ENCODE measurements around the gene TANC1. TPM values are rescaled to one million over a fixed set of nuclear protein-coding genes. Genes with fewer than 3 reads are reported as not detected.
A peak's percentile ranks its signal among the peaks of the same experiment; 100 is the strongest.

TANC1 gene
- total and polyA plus RNA-seq, 5 donors, result 22.8 to 75.8 (median 46.5) TPM

- H3K27ac ChIP-seq (ENCODE audit: low read length), result peak overlapping the region; percentile 56
- no peaks in the 10 kb centered on the region for H3K9me3 ChIP-seq (ENCODE audit: control insufficient read depth, low read length)
- intact Hi-C loops (cut with DNase I), result loop anchor here in 1 of 4 donors (10.0 kb wide), 2 partner anchors 51 to 121 kb away; no protein-coding TSS in a partner anchor
- no peak for ATAC-seq
- 76% methylated on average over 8 of the region's 8 CpGs for WGBS
- peaks cover 12% of the 10 kb centered on the region for H3K4me1 ChIP-seq (ENCODE audit: control insufficient read depth, insufficient read depth, low read length)
- no peak overlapping the region for H3K4me3 ChIP-seq (ENCODE audit: low read length)
- no peaks in the 10 kb centered on the region for H3K27me3 ChIP-seq (ENCODE audit: control insufficient read depth, insufficient read depth)
- DNase-seq, result no peak
Measured at GRCh38 chr2:158973116-158973956, 4.9 kb downstream of the TANC1 start.

GRCh38 chr2:158975271-158975921, 7.0 kb downstream of the TANC1 start:
- no peak overlapping the region for H3K27ac ChIP-seq (ENCODE audit: low read length)
- intact Hi-C loops (cut with DNase I), result loop anchor here in 1 of 4 donors (10.0 kb wide), 2 partner anchors 49 to 119 kb away; no protein-coding TSS in a partner anchor
- DNase-seq, result no peak
- no peak for ATAC-seq
- H3K9me3 ChIP-seq (ENCODE audit: control insufficient read depth, low read length), result no peaks in the 10 kb centered on the region
- WGBS, result 84% methylated on average over 9 of the region's 9 CpGs
- peaks cover 16% of the 10 kb centered on the region for H3K4me1 ChIP-seq (ENCODE audit: control insufficient read depth, insufficient read depth, low read length)
- no peaks in the 10 kb centered on the region for H3K27me3 ChIP-seq (ENCODE audit: control insufficient read depth, insufficient read depth)
- no peak overlapping the region for H3K4me3 ChIP-seq (ENCODE audit: low read length)

DNA sequence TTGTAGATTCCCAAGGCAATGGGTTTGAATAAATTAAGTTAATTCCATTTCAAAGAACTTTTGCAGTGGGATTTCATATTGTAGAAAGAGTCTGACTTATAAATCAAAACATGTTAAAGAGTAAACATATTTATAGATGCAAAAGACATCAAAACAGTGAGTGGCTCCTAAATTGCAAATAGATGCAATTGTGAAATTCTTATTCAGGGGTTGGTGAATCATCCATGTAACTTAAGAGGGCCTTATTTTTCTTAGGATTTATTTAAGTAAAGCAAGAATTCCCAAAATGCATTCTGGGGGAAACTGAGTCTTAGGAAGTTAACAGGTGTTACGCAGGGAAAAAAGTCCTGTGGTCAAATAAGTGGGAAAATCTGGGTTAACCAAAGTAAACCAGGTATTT, 11.3 kb downstream of the TANC1 start:
- intact Hi-C loops (cut with DNase I), result loop anchor here in 1 of 4 donors (10.0 kb wide), 2 partner anchors 45 to 115 kb away; no protein-coding TSS in a partner anchor
- Histone ChIP-seq H3K4me1 (ENCODE audit: control insufficient read depth, insufficient read depth, low read length) (peaks cover 15% of the 10 kb centered on the region), H3K4me3 (ENCODE audit: low read length) (no peak overlapping the region), H3K9me3 (ENCODE audit: control insufficient read depth, low read length) (no peaks in the 10 kb centered on the region), H3K27ac (ENCODE audit: low read length) (no peak overlapping the region), H3K27me3 (ENCODE audit: control insufficient read depth, insufficient read depth) (no peaks in the 10 kb centered on the region)
- no peak for ATAC-seq
- DNase-seq, result no peak
- WGBS, result 96% methylated on average over 1 of the region's 1 CpG

- Histone ChIP-seq H3K27ac (ENCODE audit: low read length) (peak overlapping the region; percentile 13), H3K4me3 (ENCODE audit: low read length) (no peak overlapping the region), H3K9me3 (ENCODE audit: control insufficient read depth, low read length) (no peaks in the 10 kb centered on the region), H3K4me1 (ENCODE audit: control insufficient read depth, insufficient read depth, low read length) (peaks cover 21% of the 10 kb centered on the region), H3K27me3 (ENCODE audit: control insufficient read depth, insufficient read depth) (no peaks in the 10 kb centered on the region)
- 35% methylated on average over 5 of the region's 5 CpGs for WGBS
- DNase-seq (peak; percentile 25 to 72 (median 63)), ATAC-seq (peak; percentile 86 to 90)
- intact Hi-C loops (cut with DNase I), result no loop called here
Measured at GRCh38 chr2:158984604-158985135, 16.2 kb downstream of the TANC1 start.

DNA sequence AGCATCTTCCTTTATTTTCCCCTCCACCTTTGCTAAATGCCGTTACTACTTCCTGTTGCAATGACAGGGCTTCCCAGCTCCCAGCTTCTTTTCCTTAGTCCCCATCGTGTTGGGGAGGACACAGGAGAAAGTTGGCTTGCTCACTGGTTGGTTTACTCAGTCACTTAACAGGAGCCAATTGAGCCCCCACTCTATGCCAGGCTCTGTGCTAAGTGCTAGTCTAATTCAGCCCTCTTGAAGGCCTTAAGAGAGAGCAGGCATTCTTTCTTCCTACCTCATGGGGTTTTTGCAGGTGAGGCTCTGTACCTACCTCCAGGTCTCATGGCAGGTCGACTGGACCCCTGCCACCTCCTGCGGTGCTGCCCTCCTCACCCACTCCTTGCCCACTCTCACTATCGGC, 20.1 kb downstream of the TANC1 start:
- ATAC-seq (no peak), DNase-seq (no peak)
- intact Hi-C loops (cut with DNase I), result no loop called here
- 51% methylated on average over 5 of the region's 5 CpGs for whole genome bisulfite sequencing
- Histone ChIP-seq H3K4me1 (ENCODE audit: control insufficient read depth, insufficient read depth, low read length) (peaks cover 24% of the 10 kb centered on the region), H3K27ac (ENCODE audit: low read length) (no peak overlapping the region), H3K9me3 (ENCODE audit: control insufficient read depth, low read length) (no peaks in the 10 kb centered on the region), H3K27me3 (ENCODE audit: control insufficient read depth, insufficient read depth) (no peaks in the 10 kb centered on the region), H3K4me3 (ENCODE audit: low read length) (no peak overlapping the region)

GRCh38 chr2:158989165-158989564, 20.7 kb downstream of the TANC1 start:
- peaks cover 24% of the 10 kb centered on the region for H3K4me1 ChIP-seq (ENCODE audit: control insufficient read depth, insufficient read depth, low read length)

DNA sequence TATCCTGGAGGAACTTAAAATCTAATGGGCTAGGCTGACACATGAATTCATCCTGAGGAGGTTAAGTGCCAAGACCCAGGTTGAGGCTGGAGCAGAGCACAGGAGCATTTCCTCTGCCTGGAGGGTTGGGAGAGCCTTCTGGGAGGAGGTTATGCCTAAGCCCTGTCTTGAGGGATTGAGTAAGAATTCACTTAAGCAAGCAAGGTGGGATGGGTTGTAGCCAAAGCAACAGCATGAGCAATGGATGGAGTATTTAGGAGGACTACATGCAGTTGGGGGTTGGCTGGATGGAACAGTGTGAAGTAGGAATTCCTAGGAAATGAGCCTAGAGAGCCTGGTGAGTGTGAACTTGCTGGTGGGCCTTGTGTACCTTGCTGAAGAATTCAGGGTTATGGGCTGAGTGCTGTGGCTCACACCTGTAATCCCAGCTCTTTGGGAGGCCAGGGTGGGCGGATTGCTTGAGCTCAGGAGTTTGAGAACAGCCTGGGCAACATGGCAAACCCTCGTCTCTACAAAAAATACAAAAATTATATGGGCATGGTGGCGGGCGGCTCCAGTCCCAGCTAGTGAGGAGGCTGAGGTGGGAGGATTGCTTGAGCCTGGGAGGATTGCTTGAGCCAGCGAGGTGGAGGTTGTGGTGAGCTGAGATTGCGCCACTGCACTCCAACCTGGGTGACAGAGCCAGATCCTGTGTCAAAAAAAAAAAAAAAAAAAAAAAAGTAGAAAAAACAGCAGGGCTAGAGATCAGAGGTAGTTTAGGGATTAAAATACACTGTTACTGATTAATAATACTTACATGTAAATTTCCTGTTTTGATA, 22.2 kb downstream of the TANC1 start:
- no peak overlapping the region for H3K27ac ChIP-seq (ENCODE audit: low read length)
- 96% methylated on average over 6 of the region's 6 CpGs for WGBS
- DNase-seq (no peak), ATAC-seq (no peak)
- H3K27me3 ChIP-seq (ENCODE audit: control insufficient read depth, insufficient read depth), result no peaks in the 10 kb centered on the region
- intact Hi-C loops (cut with DNase I), result no loop called here
- H3K9me3 ChIP-seq (ENCODE audit: control insufficient read depth, low read length), result no peaks in the 10 kb centered on the region
- peaks cover 23% of the 10 kb centered on the region for H3K4me1 ChIP-seq (ENCODE audit: control insufficient read depth, insufficient read depth, low read length)
- H3K4me3 ChIP-seq (ENCODE audit: low read length), result no peak overlapping the region

More at GRCh38 chr2:158989165-158989564, 20.7 kb downstream of the TANC1 start:
- H3K27me3 ChIP-seq (ENCODE audit: control insufficient read depth, insufficient read depth), result no peaks in the 10 kb centered on the region
- H3K4me3 ChIP-seq (ENCODE audit: low read length), result no peak overlapping the region
- WGBS, result 69% methylated on average over 5 of the region's 5 CpGs
- intact Hi-C loops (cut with DNase I), result no loop called here
- H3K27ac ChIP-seq (ENCODE audit: low read length), result no peak overlapping the region
- H3K9me3 ChIP-seq (ENCODE audit: control insufficient read depth, low read length), result no peaks in the 10 kb centered on the region
- ATAC-seq (no peak), DNase-seq (no peak)

DNA sequence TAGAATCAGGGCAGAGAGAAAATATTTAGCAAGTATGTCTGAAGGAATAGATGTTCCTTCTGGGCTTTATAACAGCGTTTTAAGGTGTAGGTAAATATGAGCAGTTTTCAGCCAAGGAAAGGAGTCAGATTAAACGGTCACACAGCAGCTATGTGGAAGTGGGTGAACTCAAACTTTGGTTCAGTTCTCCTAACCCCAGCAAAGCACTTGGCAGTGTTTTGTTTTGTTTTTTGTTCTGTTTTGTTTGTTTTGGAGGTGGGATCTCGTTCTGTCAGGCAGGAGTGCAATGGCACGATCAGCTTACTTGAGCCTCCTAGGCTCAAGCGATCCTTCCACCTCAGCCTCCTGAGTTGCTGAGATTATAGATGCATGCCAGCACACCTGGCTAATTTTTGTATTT, 24.6 kb downstream of the TANC1 start:
- ATAC-seq (no peak), DNase-seq (no peak)
- 87% methylated on average over 5 of the region's 5 CpGs for WGBS
- Histone ChIP-seq H3K9me3 (ENCODE audit: control insufficient read depth, low read length) (no peaks in the 10 kb centered on the region), H3K4me3 (ENCODE audit: low read length) (no peak overlapping the region), H3K27me3 (ENCODE audit: control insufficient read depth, insufficient read depth) (no peaks in the 10 kb centered on the region), H3K4me1 (ENCODE audit: control insufficient read depth, insufficient read depth, low read length) (peaks cover 15% of the 10 kb centered on the region), H3K27ac (ENCODE audit: low read length) (no peak overlapping the region)
- intact Hi-C loops (cut with DNase I), result no loop called here

DNA sequence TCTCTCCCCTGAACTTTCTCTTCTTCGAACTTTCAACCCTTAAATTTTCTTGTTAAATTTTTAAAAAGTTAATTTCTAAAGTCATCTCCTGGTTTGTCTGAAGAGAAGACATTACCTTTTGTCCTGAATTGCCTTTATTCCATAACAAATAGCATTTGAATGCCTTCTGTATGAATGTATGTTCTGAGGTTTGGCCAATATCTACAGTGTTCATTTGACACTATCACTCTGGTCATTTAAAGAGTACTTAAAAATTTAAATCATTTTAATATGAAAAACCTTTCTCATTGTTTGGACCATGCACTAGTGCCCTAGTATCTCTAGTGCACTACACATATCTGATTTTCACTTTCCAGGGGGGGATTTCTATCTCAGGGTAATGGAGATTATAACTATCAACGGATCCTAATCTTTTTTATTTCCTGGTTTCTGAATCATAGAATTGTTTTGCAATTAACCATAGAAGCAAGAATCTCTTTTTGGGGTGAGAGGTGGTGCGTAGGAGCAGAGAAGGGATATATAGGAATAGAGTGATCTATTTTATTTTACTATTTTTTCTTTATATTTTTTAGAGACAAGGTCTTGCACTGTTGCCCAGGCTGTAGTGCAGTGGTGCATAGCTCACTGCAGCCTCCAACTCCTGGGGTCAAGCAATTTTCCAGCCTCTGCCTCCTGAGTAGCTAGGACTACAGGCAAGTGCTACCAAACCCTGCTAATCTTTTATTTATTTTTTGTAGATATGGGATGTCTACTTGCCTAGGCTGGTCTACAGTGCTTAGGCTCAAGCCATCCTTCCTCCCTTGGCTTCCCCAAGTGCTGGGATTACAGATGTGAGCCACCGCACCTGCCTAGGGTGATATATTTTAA, 25.5 kb downstream of the TANC1 start:
- Histone ChIP-seq H3K27me3 (ENCODE audit: control insufficient read depth, insufficient read depth) (no peaks in the 10 kb centered on the region), H3K9me3 (ENCODE audit: control insufficient read depth, low read length) (no peaks in the 10 kb centered on the region), H3K4me1 (ENCODE audit: control insufficient read depth, insufficient read depth, low read length) (peaks cover 15% of the 10 kb centered on the region), H3K4me3 (ENCODE audit: low read length) (no peak overlapping the region), H3K27ac (ENCODE audit: low read length) (no peak overlapping the region)
- intact Hi-C loops (cut with DNase I), result no loop called here
- DNase-seq (no peak), ATAC-seq (no peak)
- 73% methylated on average over 4 of the region's 4 CpGs for WGBS
